Stimulated activated CD8-positive, alpha-beta memory T cell treated with anti-CD3 and anti-CD28 coated beads, Interleukin-15, amount 100 ng/mL, for 24 hours (primary cell): ENCODE data around the gene TBC1D22B.
A peak's percentile ranks its signal among the peaks of the same experiment; 100 is the strongest.
"Not testable (repeated sequence)": the region's sequence is repeated elsewhere in the genome, so short reads cannot be mapped to it uniquely, and the experiment has no call there.

ENCODE experiments used
- DNase-seq: peaks from one replicate; pipeline ENCODE4 v3.0.0-alpha.2; 2020; ENCODE audit warnings: low read depth

The TBC1D22B gene

GRCh38 chr6:37321516-37322415, 64.2 kb downstream of the TBC1D22B start:
- DNase-seq: no peak

DNA sequence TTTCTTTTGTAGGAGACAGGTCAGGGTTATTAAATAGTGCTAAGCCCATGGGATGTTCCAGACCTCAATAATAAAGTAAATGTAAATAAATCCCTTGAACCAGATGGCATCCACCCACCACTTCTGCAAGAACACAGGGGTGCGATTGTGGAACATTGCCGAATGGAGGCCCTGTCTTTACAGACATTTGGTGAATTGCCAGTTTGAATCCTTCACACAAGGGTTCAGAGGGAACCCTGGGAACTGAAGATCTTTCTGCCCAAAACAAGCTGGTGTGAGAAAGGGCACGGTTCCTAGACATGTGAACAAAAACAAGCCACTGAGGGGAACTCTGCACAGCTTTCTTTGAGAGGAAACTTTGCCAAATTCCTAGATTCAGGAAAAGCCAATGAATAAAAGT, 66.0 kb downstream of the TBC1D22B start:
- no peak for DNase-seq

DNA sequence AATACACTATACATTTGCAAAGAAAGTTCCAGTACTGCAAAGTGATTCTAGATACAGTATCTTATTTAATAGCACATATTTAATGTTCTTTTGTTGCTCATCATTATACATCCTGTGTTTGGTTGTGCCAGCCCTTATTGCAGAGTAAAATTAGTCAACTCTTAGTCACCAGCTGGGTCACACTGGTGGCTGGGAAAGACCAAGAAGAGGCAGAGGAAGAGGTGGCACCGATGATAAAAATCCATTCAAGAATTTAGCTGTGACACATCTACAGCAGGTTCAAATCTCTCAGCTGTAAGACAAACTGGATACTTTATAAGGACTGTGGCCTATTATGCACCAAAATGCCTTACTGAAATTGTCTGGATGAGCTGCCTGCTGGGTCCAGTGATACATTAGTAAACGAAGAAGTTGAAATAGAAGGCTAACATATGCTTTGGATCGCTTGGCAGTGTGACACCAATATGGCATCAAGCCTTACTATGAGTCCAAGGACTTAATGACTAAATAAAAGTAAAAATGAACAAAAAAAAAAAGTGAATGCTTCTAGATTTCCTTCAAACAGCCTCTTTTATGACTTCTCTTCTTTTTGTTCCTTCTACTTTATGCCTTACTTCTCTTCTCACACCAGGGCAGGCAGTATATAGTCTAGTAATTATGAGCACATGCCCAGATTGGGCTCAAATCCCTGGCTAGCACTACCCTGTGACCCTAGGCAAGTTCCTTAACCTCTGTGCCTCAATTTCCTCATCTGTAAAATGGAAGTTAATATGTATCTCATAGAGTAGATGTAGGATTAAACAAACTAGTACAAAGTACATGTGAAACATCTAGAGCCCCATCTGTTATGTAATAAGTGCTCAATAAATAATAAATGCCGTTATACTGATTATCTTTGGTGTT, 66.8 kb downstream of the TBC1D22B start:
- DNase-seq: no peak

DNA sequence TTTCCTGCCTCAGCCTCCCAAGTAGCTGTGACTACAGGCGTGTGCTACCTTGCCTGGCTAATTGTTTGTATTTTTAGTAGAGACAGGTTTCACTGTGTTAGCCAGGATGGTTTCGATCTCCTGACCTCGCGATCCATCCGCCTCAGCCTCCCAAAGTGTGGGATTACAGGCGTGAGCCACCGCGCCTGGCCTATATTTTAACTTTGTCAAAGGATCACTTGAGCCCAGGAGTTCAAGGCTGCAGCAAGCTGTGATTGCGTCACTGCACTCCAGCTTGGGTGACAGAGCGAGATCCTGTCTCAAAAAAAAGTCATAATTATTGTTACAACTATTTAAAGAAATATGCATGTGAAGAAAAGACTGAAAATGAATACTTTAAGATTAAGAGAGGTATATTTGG, 72.8 kb downstream of the TBC1D22B start:
- DNase-seq: not testable (repeated sequence)

- DNase-seq: no peak
Measured at GRCh38 chr6:37331047-37331446, 73.5 kb downstream of the TBC1D22B start.

GRCh38 chr6:37332894-37333293, 75.3 kb downstream of the TBC1D22B start:
- DNase-seq: no peak

- DNase-seq: no peak
Measured at GRCh38 chr6:37334047-37334446, 76.5 kb downstream of the TBC1D22B start.

DNA sequence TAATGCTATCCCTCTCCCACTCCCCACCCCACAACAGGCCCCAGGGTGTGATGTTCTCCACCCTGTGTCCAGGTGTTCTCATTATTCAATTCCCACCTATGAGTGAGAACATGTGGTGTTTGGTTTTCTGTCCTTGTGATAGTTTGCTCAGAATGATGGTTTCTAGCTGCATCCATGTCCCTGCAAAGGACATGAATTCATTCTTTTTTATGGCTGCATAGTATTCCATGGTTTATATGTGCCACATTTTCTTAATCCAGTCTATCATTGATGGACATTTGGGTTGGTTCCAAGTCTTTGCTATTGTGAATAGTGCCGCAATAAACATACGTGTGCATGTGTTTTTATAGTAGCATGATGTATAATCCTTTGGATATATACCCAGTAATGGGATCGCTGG, 80.7 kb downstream of the TBC1D22B start:
- DNase-seq: not testable (repeated sequence)

- DNase-seq: no peak
Measured at GRCh38 chr6:37338745-37339255, 81.2 kb downstream of the TBC1D22B start.

- DNase-seq: no peak
Measured at GRCh38 chr6:37339741-37340638, 82.4 kb downstream of the TBC1D22B start.

DNA sequence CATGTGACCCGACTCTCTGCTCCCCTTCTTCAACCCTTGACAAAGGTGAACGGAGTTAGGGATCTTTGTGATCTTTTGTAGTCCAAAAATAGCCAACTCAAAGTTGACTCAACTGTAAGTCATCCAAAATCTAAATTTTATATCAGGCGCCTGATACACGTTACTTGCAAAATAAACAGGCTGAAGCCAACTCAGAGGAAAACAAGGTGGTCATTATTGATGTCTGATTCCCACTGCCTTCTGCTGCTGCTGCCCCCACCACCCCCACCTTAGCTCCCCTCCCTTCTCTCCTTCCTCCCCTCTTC, 83.0 kb downstream of the TBC1D22B start:
- no peak for DNase-seq

DNA sequence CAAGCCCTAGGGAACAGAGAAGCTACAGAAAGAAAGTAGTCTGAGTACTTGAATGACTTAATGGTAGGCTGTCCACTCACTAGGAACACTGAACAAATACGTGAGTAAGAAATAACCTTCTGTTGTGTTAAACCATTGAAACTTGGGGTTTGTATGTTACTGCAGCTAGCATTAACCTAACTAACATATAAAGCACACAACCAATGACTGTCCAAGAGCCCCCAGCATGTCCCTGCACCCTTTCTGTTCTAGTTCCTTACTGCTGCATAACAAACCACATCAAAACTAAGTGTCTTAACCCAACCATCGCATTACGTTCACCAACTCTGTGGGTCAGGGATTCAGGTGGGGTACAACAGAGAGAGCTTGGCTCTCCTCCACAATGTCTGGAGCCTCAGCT, 85.7 kb downstream of the TBC1D22B start:
- DNase-seq: no peak

DNA sequence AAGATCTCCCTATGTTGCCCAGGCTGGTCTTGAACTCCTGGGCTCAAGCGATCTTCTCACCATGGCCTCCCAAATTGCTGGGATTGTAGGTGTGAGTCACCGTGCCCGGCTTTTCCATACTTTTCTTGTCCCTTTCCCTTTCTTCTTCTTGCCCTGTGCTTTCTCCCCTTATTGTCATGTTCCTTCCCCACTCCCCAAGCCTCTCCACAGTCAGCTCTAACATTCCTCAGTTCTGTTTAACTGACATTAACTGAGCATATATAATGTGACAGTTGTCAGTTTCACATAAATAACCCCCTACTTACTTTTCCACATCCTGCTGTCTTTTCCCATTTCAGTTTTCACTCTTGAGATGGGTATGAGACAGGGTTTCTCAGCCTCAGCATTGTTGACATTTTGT, 86.7 kb downstream of the TBC1D22B start:
- no peak for DNase-seq

GRCh38 chr6:37345804-37346203, 88.2 kb downstream of the TBC1D22B start:
- DNase-seq: not testable (repeated sequence)

GRCh38 chr6:37347177-37347576, 89.6 kb downstream of the TBC1D22B start:
- no peak for DNase-seq

DNA sequence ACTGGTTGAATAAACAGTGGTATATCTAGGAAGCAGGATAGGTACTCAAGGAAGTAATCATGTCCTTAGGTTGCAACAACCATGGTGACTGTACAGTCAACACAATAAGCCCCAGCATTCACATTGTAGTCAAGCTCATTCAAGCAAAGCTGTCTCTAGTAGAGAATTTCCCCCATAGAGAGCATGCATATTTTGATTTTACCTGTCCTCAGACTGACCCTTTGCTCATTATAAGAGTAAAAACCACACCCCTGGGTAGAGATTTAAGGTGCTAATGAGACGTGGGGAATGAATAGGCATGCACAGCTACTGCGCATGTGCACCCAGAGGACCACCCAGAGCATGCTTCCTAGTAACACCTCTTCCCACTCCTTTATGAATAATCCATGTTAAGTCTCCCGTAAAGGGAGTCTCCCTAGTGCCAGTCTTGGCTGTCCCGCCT, 90.1 kb downstream of the TBC1D22B start:
- DNase-seq: no peak

GRCh38 chr6:37351027-37351426, 93.5 kb downstream of the TBC1D22B start:
- no peak for DNase-seq

DNA sequence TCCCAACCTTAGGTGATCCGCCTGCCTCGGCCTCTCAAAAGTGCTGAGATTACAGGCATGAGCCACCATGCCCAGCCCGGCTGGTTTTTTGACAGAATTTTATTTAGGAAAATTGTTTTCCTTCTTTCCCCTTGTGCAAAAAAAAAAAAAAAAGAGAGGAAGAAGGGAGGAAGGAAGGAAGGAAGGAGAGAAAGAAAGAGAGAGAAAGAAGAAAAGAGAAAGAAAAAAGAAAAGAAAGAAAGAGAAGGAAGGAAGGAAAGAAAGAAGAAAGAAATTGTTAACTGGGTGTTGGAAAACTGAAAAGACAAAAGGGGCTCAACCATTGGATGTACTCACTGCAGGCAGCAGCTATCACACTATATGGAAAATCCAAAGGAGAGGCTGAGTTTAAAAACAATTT, 94.8 kb downstream of the TBC1D22B start:
- no peak for DNase-seq

DNA sequence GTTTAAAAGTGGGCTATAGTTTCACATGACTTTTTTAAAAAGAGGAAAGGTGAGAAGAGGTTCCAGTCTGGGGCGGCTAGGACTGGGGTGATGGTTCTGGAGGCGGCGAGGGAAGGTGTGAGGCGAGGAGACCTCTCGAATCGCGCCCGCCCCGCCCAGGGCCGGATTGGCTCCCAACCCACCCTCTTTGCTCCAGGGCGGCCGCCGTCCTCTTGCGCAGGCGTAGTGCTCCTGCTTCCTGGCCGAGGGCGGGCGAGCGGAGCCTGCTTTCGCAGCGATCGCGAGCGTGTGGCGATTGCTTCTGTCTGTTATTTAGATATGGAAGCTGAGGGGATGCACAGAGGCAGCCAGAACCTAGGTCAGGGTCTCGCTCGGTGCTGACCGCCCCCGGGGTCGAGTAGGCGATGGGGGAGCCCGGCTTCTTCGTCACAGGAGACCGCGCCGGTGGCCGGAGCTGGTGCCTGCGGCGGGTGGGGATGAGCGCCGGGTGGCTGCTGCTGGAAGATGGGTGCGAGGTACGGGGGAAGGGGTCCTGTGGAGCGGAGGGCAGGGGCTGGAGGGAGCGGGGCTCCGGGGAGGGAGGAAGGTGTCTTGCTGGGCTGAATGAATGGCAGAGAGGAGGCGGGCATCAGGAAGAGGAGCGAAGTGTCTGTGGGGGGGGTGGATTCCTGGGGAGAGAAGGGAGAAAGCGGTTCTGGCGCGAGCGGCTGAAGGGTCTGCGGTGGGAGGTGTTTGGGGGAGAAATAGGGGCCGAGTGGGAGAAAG, 96.4 kb downstream of the TBC1D22B start, which contains the start of gene RNF8:
TSS of gene RNF8 (plus strand) at position 223 of the 765 bp plus-strand sequence. CDS start at position 405, 182 bp downstream.
- DNase-seq: peak; percentile 68

DNA sequence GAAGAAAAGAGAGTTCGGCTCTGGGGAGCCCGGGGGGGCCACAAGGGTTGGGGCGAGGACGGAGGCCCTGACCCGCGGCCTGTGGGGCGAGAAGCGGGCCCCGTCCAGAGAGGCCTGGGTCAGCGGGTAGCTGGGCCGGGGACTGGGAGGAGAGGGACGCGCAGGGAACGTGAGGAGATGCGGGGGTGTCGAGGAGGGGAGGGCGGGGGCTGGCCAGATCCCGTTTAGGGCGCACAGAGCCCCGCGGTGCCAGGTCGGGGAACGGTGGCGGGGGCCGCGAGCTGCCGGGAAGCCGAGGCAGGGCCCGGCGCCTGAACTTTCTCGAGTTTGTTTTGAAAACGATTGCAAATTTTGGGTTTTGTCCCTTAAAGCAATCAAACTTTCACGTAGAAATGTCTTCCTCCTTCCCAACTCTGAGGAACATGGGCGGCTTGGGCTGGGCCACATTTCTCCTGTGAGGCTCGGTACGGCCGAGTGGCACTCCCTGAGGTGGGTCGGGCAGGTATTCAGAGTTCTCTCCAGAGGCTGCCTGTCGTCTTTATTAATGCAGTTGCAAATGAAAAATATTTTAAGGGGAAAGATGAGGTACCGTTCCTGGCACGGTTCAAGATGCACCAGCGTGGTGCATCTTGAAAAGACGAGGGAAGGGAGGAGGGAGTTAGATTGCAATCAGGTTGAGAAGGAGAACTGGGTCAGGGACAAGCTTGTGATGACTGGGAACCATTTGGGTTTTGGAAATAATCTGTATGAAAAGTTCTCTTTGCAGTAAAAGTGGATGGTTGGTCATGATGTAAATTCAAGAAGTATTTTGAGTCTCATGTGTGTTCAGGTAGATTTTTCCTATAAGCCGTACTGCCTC, 97.2 kb downstream of the TBC1D22B start:
- no peak for DNase-seq
